ENCODE results near the gene DR1. TPM values are rescaled to one million over a fixed set of nuclear protein-coding genes. Genes with fewer than 3 reads are reported as not detected.

DR1 gene
- total RNA-seq, 1 experiment from 2014 or later = 87.3 TPM

- no peak overlapping the region for H3K27ac ChIP-seq (ENCODE audit: insufficient read length, low read depth, low read length)
- H3K79me2 ChIP-seq (ENCODE audit: insufficient read depth, low read length) = no peaks in the 10 kb centered on the region
- Mint-ChIP-seq H3K9me3 (peaks cover 7 to 22% of the 10 kb centered on the region in 2 experiments), H3K4me1 (peaks cover 37 to 53% of the 10 kb centered on the region in 2 experiments), H3K36me3 (ENCODE audit: insufficient read depth in 1 of 3, low read depth in 3 of 3) (peaks cover under 1 to 35% (median 5%) of the 10 kb centered on the region in 3 experiments; a peak in 6 of 7 replicates), H3K27me3 (ENCODE audit: low read depth) (peaks cover under 1% of the 10 kb centered on the region), H3K27ac (peak overlapping the region in 1 of 3 experiments; percentile 81; a peak in 1 of 7 replicates), H3K4me3 (no peak overlapping the region)
- no peaks in the 10 kb centered on the region for H3K79me1 ChIP-seq (ENCODE audit: insufficient read depth, low read depth, low read length, poor library complexity, severe bottlenecking)
- H3K9me3 ChIP-seq (ENCODE audit: control insufficient read depth, low read depth, low read length) = peaks cover 3% of the 10 kb centered on the region
- H3K9ac ChIP-seq (ENCODE audit: extremely low read depth, insufficient read length, low read length) = no peak overlapping the region
- no peak overlapping the region for H2BK12ac ChIP-seq (ENCODE audit: insufficient read length, low read depth, low read length)
- no peak overlapping the region for H4K8ac ChIP-seq (replicated peaks; ENCODE audit: insufficient read length, low read depth, low read length)
- no peaks in the 10 kb centered on the region for H3K27me3 ChIP-seq (ENCODE audit: insufficient read depth, low read length)
- H2AFZ ChIP-seq (ENCODE audit: low read length) = no peak overlapping the region
- no peak overlapping the region for H3K4ac ChIP-seq (ENCODE audit: low read depth, low read length)
- H3K14ac ChIP-seq (ENCODE audit: insufficient read depth, low read length) = no peak overlapping the region
- no peak overlapping the region for H3K4me2 ChIP-seq (ENCODE audit: insufficient read depth, insufficient read length, low read length)
- H2BK15ac ChIP-seq (ENCODE audit: low read depth, low read length) = no peak overlapping the region
- H4K91ac ChIP-seq (ENCODE audit: insufficient read length, low read depth, low read length) = no peak overlapping the region
- H3K56ac ChIP-seq (ENCODE audit: insufficient read length, low read depth, low read length) = no peak overlapping the region
- H4K20me1 ChIP-seq (ENCODE audit: control insufficient read depth, insufficient read depth, insufficient read length) = no peaks in the 10 kb centered on the region
- H2BK120ac ChIP-seq (ENCODE audit: low read depth, low read length, poor library complexity, severe bottlenecking) = no peak overlapping the region
- no peak for DNase-seq
- TF ChIP-seq CTCF (conservative IDR thresholded peaks at IDR 0.05) = no peak
- no peaks in the 10 kb centered on the region for H3K23me2 ChIP-seq (ENCODE audit: insufficient read length, low read depth, low read length, poor library complexity, severe bottlenecking)
- H3K4me1 ChIP-seq (ENCODE audit: insufficient read depth, low read length) = peaks cover 10% of the 10 kb centered on the region; the same call in 1 of the 2 replicates
- no peak overlapping the region for H2BK20ac ChIP-seq (ENCODE audit: low read depth, low read length, poor library complexity, severe bottlenecking)
- no CpG with 5 or more reads among the region's 3 CpGs for WGBS (ENCODE audit: extremely low coverage, insufficient read length, low lambda C conversion rate)
- no peak overlapping the region for H4K5ac ChIP-seq (ENCODE audit: insufficient read length, low read depth, low read length)
- H2AK5ac ChIP-seq (ENCODE audit: insufficient read length, low read length) = no peak overlapping the region
- H3T11ph ChIP-seq (ENCODE audit: low read length) = no peak overlapping the region
- no peak overlapping the region for H3K18ac ChIP-seq (ENCODE audit: insufficient read length, low read depth, low read length)
- no peak overlapping the region for H2BK5ac ChIP-seq (ENCODE audit: insufficient read length, low read length)
- no peak overlapping the region for H3K23ac ChIP-seq (ENCODE audit: insufficient read length, low read depth, low read length)
Measured at GRCh38 chr1:93414749-93415148, 69.0 kb downstream of the DR1 start.

Data from H9 (cell line).